ENCODE data around the gene METTL16. TPM values are rescaled to one million over a fixed set of nuclear protein-coding genes. Genes with fewer than 3 reads are reported as not detected.
"Not testable (repeated sequence)": the region's sequence is repeated elsewhere in the genome, so short reads cannot be mapped to it uniquely, and the experiment has no call there.

The METTL16 gene
- total RNA-seq: 10 to 100 TPM; 27.8 to 29.9 TPM

GRCh38 chr17:2511462-2512369 lies at the start of gene METTL16:
METTL16 (minus strand) TSS chr17:2511888; CDS start chr17:2502331, 9,557 bp downstream.
- Mint-ChIP-seq H3K27me3 (no peaks in the 10 kb centered on the region), H3K9me3 (no peaks in the 10 kb centered on the region), H3K4me1 (peaks cover 17% of the 10 kb centered on the region), H3K4me3 (no peak within 1 kb of the TSS), H3K27ac (no peak within 1 kb of the TSS), H3K36me3 (ENCODE audit: low read depth) (peaks cover 7% of the 10 kb centered on the region)
- ChIA-PET POLR2A (no interaction called here), CTCF (interaction anchor here (1.0 to 1.2 kb wide), 2 partner anchors 34 to 129 kb away, joined by 3 read pairs; no protein-coding TSS in a partner anchor)
- peak; percentile 100 for DNase-seq

- Mint-ChIP-seq H3K36me3 (ENCODE audit: low read depth) (no peaks in the 10 kb centered on the region), H3K9me3 (peaks cover 12% of the 10 kb centered on the region), H3K4me1 (peaks cover 6% of the 10 kb centered on the region), H3K4me3 (no peak overlapping the region), H3K27me3 (peaks cover 3% of the 10 kb centered on the region), H3K27ac (no peak overlapping the region)
- DNase-seq: no peak
- POLR2A ChIA-PET: no interaction called here
- CTCF ChIA-PET: no interaction called here
Observed at GRCh38 chr17:2560658-2561057, 49.0 kb upstream of the METTL16 start.

- ChIA-PET POLR2A (no interaction called here), CTCF (interaction anchor here (0.5 kb wide), 1 partner anchor 100 kb away, joined by 3 read pairs; no protein-coding TSS in a partner anchor)
- Mint-ChIP-seq H3K9me3 (peaks cover 5% of the 10 kb centered on the region), H3K4me1 (no peaks in the 10 kb centered on the region), H3K27ac (no peak overlapping the region), H3K27me3 (peaks cover 6% of the 10 kb centered on the region), H3K36me3 (ENCODE audit: low read depth) (no peaks in the 10 kb centered on the region), H3K4me3 (no peak overlapping the region)
- DNase-seq: no peak
Observed at GRCh38 chr17:2551928-2552327, 40.2 kb upstream of the METTL16 start.

GRCh38 chr17:2551493-2551892 lies 39.8 kb upstream of the METTL16 start:
- Mint-ChIP-seq H3K27me3 (peaks cover 6% of the 10 kb centered on the region), H3K27ac (no peak overlapping the region), H3K9me3 (peaks cover 2% of the 10 kb centered on the region), H3K36me3 (ENCODE audit: low read depth) (no peaks in the 10 kb centered on the region), H3K4me3 (no peak overlapping the region), H3K4me1 (no peaks in the 10 kb centered on the region)
- CTCF ChIA-PET: no interaction called here
- POLR2A ChIA-PET: interaction anchor here (0.6 kb wide), 1 partner anchor 240 kb away, joined by 5 read pairs; no protein-coding TSS in a partner anchor
- DNase-seq: no peak

- POLR2A ChIA-PET: no interaction called here
Observed at GRCh38 chr17:2549392-2550211, 37.9 kb upstream of the METTL16 start.

GRCh38 chr17:2548026-2548425 lies 36.3 kb upstream of the METTL16 start:
- not testable (repeated sequence) for H3K27ac Mint-ChIP-seq; H3K9me3 Mint-ChIP-seq; DNase-seq; H3K36me3 Mint-ChIP-seq (ENCODE audit: low read depth); H3K4me3 Mint-ChIP-seq; H3K4me1 Mint-ChIP-seq; H3K27me3 Mint-ChIP-seq
- POLR2A ChIA-PET: interaction anchor here (0.6 kb wide), 2 partner anchors 9 to 77 kb away, joined by 3 read pairs; no protein-coding TSS in a partner anchor
- CTCF ChIA-PET: interaction anchor here (0.6 to 1.1 kb wide), 2 partner anchors 23 to 104 kb away, joined by 3 to 5 read pairs; no protein-coding TSS in a partner anchor

More at GRCh38 chr17:2549392-2550211, 37.9 kb upstream of the METTL16 start:
- no peak overlapping the region for H3K27ac Mint-ChIP-seq
- H3K4me1 Mint-ChIP-seq: no peaks in the 10 kb centered on the region
- DNase-seq: no peak
- no peaks in the 10 kb centered on the region for H3K9me3 Mint-ChIP-seq
- CTCF ChIA-PET: interaction anchor here (0.6 to 1.0 kb wide), 3 partner anchors 10 to 39 kb away, joined by 3 read pairs; no protein-coding TSS in a partner anchor
- H3K36me3 Mint-ChIP-seq (ENCODE audit: low read depth): no peaks in the 10 kb centered on the region
- H3K27me3 Mint-ChIP-seq: peaks cover 6% of the 10 kb centered on the region
- no peak overlapping the region for H3K4me3 Mint-ChIP-seq

GRCh38 chr17:2547176-2547575 lies 35.5 kb upstream of the METTL16 start:
- DNase-seq: no peak
- Mint-ChIP-seq H3K4me1 (no peaks in the 10 kb centered on the region), H3K27ac (no peak overlapping the region), H3K4me3 (no peak overlapping the region), H3K27me3 (peaks cover 5% of the 10 kb centered on the region), H3K9me3 (no peaks in the 10 kb centered on the region), H3K36me3 (ENCODE audit: low read depth) (no peaks in the 10 kb centered on the region)
- ChIA-PET POLR2A (no interaction called here), CTCF (interaction anchor here (0.6 to 1.0 kb wide), 8 partner anchors 10 to 958 kb away, joined by 3 to 6 read pairs (median 3); no protein-coding TSS in a partner anchor)

- no peaks in the 10 kb centered on the region for H3K36me3 Mint-ChIP-seq (ENCODE audit: low read depth)
- no peaks in the 10 kb centered on the region for H3K9me3 Mint-ChIP-seq
- no peak for DNase-seq
- no peak overlapping the region for H3K4me3 Mint-ChIP-seq
- H3K4me1 Mint-ChIP-seq: no peaks in the 10 kb centered on the region
- H3K27ac Mint-ChIP-seq: no peak overlapping the region
- ChIA-PET CTCF (interaction anchor here (0.7 kb wide), 1 partner anchor 34 kb away, joined by 3 read pairs; the partner anchor contains the start of gene METTL16), POLR2A (no interaction called here)
- peaks cover 1% of the 10 kb centered on the region for H3K27me3 Mint-ChIP-seq
Observed at GRCh38 chr17:2545393-2545792, 33.7 kb upstream of the METTL16 start.

- no peak overlapping the region for H3K4me3 Mint-ChIP-seq
- H3K27ac Mint-ChIP-seq: no peak overlapping the region
- H3K36me3 Mint-ChIP-seq (ENCODE audit: low read depth): no peaks in the 10 kb centered on the region
- ChIA-PET CTCF (no interaction called here), POLR2A (no interaction called here)
- DNase-seq: no peak
- no peaks in the 10 kb centered on the region for H3K27me3 Mint-ChIP-seq
- no peaks in the 10 kb centered on the region for H3K9me3 Mint-ChIP-seq
- peaks cover 2% of the 10 kb centered on the region for H3K4me1 Mint-ChIP-seq
Observed at GRCh38 chr17:2542456-2542855, 30.8 kb upstream of the METTL16 start.

GRCh38 chr17:2542056-2542455 lies 30.4 kb upstream of the METTL16 start:
- no peaks in the 10 kb centered on the region for H3K36me3 Mint-ChIP-seq (ENCODE audit: low read depth)
- H3K9me3 Mint-ChIP-seq: no peaks in the 10 kb centered on the region
- no peak for DNase-seq
- H3K27me3 Mint-ChIP-seq: no peaks in the 10 kb centered on the region
- CTCF ChIA-PET: no interaction called here
- POLR2A ChIA-PET: no interaction called here
- H3K27ac Mint-ChIP-seq: no peak overlapping the region
- peaks cover 2% of the 10 kb centered on the region for H3K4me1 Mint-ChIP-seq
- H3K4me3 Mint-ChIP-seq: no peak overlapping the region

GRCh38 chr17:2537579-2537978 lies 25.9 kb upstream of the METTL16 start:
- CTCF ChIA-PET: interaction anchor here (1.1 kb wide), 1 partner anchor 73 kb away, joined by 3 read pairs; no protein-coding TSS in a partner anchor
- H3K4me1 Mint-ChIP-seq; H3K27ac Mint-ChIP-seq; H3K27me3 Mint-ChIP-seq; H3K9me3 Mint-ChIP-seq; POLR2A ChIA-PET; DNase-seq; H3K4me3 Mint-ChIP-seq; H3K36me3 Mint-ChIP-seq (ENCODE audit: low read depth): not testable (repeated sequence)

GRCh38 chr17:2532146-2532720 lies 20.5 kb upstream of the METTL16 start:
- ChIA-PET CTCF (interaction anchor here (0.8 to 1.2 kb wide), 2 partner anchors 16 to 22 kb away, joined by 3 read pairs; no protein-coding TSS in a partner anchor), POLR2A (no interaction called here)
- Mint-ChIP-seq H3K27ac (no peak overlapping the region), H3K36me3 (ENCODE audit: low read depth) (no peaks in the 10 kb centered on the region), H3K9me3 (no peaks in the 10 kb centered on the region), H3K27me3 (no peaks in the 10 kb centered on the region), H3K4me3 (no peak overlapping the region), H3K4me1 (peaks cover 8% of the 10 kb centered on the region)
- DNase-seq: no peak
